ENCODE measurements around the gene CAPSL.
"Not testable (repeated sequence)": the region's sequence is repeated elsewhere in the genome, so short reads cannot be mapped to it uniquely, and the experiment has no call there.

Gene CAPSL

GRCh38 chr5:35900972-35901695, 37.3 kb downstream of the CAPSL start:
- TF ChIP-seq, protein P1, sequence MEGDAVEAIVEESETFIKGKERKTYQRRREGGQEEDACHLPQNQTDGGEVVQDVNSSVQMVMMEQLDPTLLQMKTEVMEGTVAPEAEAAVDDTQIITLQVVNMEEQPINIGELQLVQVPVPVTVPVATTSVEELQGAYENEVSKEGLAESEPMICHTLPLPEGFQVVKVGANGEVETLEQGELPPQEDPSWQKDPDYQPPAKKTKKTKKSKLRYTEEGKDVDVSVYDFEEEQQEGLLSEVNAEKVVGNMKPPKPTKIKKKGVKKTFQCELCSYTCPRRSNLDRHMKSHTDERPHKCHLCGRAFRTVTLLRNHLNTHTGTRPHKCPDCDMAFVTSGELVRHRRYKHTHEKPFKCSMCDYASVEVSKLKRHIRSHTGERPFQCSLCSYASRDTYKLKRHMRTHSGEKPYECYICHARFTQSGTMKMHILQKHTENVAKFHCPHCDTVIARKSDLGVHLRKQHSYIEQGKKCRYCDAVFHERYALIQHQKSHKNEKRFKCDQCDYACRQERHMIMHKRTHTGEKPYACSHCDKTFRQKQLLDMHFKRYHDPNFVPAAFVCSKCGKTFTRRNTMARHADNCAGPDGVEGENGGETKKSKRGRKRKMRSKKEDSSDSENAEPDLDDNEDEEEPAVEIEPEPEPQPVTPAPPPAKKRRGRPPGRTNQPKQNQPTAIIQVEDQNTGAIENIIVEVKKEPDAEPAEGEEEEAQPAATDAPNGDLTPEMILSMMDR (IDR thresholded peaks at IDR 0.05; ENCODE audit: low read depth, low read length, missing control alignments), result no peak
- in situ Hi-C loops (cut with HindIII; ENCODE audit: low sequenced_read_pairs), result no loop called here

GRCh38 chr5:35899800-35900199, 38.6 kb downstream of the CAPSL start:
- in situ Hi-C loops (cut with HindIII; ENCODE audit: low sequenced_read_pairs), result no loop called here
- H3K4me3 ChIP-seq (ENCODE audit: low read depth, low read length), result no peak overlapping the region
- TF ChIP-seq, protein P1 (IDR thresholded peaks at IDR 0.05; ENCODE audit: low read depth, low read length, missing control alignments), result no peak
- no peak for DNase-seq (ENCODE audit: low read depth)

More at GRCh38 chr5:35900972-35901695, 37.3 kb downstream of the CAPSL start:
- H3K4me3 ChIP-seq (ENCODE audit: low read depth, low read length), result no peak overlapping the region
- DNase-seq (ENCODE audit: low read depth), result no peak

- no peak overlapping the region for H3K4me3 ChIP-seq (ENCODE audit: low read depth, low read length)
- in situ Hi-C loops (cut with HindIII; ENCODE audit: low sequenced_read_pairs), result no loop called here
- TF ChIP-seq, protein P1 (IDR thresholded peaks at IDR 0.05; ENCODE audit: low read depth, low read length, missing control alignments), result no peak
- no peak for DNase-seq (ENCODE audit: low read depth)
Observed at GRCh38 chr5:35898952-35899660, 39.3 kb downstream of the CAPSL start.

DNA sequence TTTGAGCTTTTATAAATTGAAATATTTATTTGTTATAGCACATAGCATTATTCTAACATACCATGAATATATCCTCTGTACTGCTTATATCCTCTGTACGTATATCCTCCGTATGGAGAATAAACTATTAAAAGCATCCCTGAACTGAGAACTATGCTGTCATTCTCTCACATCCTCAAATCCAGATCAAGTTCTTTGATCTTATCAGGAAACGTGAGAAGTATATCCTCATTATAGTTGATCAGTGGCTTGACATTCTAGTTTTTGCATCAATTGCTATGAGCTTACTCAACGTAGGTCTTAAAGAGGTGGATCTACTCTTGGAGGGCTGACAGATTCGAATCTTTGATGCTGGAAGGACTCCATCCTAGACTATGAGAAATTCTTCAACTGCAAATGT, 44.3 kb downstream of the CAPSL start:
- no peak overlapping the region for H3K4me3 ChIP-seq (ENCODE audit: low read depth, low read length)
- no peak for DNase-seq (ENCODE audit: low read depth)
- in situ Hi-C loops (cut with HindIII; ENCODE audit: low sequenced_read_pairs), result no loop called here
- TF ChIP-seq, protein P1 (IDR thresholded peaks at IDR 0.05; ENCODE audit: low read depth, low read length, missing control alignments), result no peak

GRCh38 chr5:35892799-35893198, 45.6 kb downstream of the CAPSL start:
- DNase-seq (ENCODE audit: low read depth); in situ Hi-C loops (cut with HindIII; ENCODE audit: low sequenced_read_pairs); H3K4me3 ChIP-seq (ENCODE audit: low read depth, low read length): not testable (repeated sequence)

DNA sequence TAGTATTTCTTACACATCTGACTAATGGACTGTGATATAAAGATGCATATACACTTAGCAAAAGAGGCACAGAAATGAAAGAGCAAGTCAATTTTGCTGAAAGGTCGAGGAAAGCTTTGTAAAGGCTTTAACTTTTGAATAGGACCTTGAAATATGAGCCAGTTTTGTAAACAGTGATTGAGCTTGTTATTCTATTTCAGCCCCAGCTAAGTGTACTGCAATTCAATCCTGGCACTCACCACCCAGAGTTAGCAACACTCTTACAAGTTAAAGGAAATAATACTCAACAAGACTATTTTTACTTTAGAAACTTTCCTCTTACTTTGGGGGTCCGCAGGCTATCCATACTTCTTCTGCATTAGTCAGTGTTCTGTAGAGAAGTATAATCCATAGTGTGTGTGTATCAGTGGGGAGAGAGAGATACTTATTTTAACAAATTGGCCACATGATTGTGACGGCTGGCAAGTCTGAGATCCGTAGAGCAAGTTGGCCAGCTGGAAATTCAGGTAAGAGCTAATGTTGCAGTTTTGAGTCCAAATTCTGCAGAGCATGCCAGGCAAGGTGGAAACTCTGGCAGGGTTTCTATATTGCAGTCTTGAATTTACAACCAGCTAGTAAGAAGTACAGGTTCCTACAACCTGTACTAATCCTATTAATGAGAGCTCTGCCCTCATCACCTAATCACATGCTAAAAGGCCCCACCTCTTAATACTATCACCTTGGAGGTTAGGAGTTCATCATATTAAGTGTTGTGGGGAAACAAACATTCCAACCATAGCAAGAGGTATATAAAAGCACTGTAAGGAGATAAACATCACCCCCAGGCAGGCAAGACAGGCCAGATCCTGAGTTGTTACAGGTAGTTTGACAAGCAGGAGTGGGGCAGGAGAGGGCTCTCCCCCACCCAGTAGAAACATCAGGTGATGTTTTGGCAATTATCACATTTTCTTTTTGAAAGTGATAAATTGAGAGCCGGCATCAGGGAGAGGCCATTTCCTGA, 48.1 kb downstream of the CAPSL start:
- no peak overlapping the region for H3K4me3 ChIP-seq (ENCODE audit: low read depth, low read length)
- TF ChIP-seq, protein P1 (IDR thresholded peaks at IDR 0.05; ENCODE audit: low read depth, low read length, missing control alignments), result no peak
- DNase-seq (ENCODE audit: low read depth), result no peak
- in situ Hi-C loops (cut with HindIII; ENCODE audit: low sequenced_read_pairs), result no loop called here

Data from astrocyte of the cerebellum (primary cell).